ENCODE results near the gene ZSWIM3.

The ZSWIM3 gene

GRCh38 chr20:45918779-45919537, 61.5 kb downstream of the ZSWIM3 start:
- ATAC-seq, result no peak
- Mint-ChIP-seq H3K36me3 (no peaks in the 10 kb centered on the region), H3K4me3 (no peak overlapping the region), H3K27me3 (peaks cover 48% of the 10 kb centered on the region), H3K9me3 (no peaks in the 10 kb centered on the region), H3K27ac (no peak overlapping the region), H3K4me1 (peaks cover 6% of the 10 kb centered on the region)

GRCh38 chr20:45919542-45920399, 62.4 kb downstream of the ZSWIM3 start:
- peaks cover 1% of the 10 kb centered on the region for H3K4me1 Mint-ChIP-seq
- H3K4me3 Mint-ChIP-seq, result no peak overlapping the region
- H3K9me3 Mint-ChIP-seq, result no peaks in the 10 kb centered on the region
- H3K36me3 Mint-ChIP-seq, result no peaks in the 10 kb centered on the region
- peaks cover 48% of the 10 kb centered on the region for H3K27me3 Mint-ChIP-seq
- no peak for ATAC-seq
- no peak overlapping the region for H3K27ac Mint-ChIP-seq

GRCh38 chr20:45920462-45921336, 63.3 kb downstream of the ZSWIM3 start:
- ATAC-seq, result no peak

GRCh38 chr20:45921337-45922189, 64.1 kb downstream of the ZSWIM3 start:
- H3K27ac Mint-ChIP-seq, result no peak overlapping the region
- no peak for ATAC-seq

More at GRCh38 chr20:45920462-45921336, 63.3 kb downstream of the ZSWIM3 start:
- H3K4me3 Mint-ChIP-seq, result no peak overlapping the region
- peaks cover 43% of the 10 kb centered on the region for H3K27me3 Mint-ChIP-seq
- H3K4me1 Mint-ChIP-seq, result no peaks in the 10 kb centered on the region
- no peak overlapping the region for H3K27ac Mint-ChIP-seq
- no peaks in the 10 kb centered on the region for H3K9me3 Mint-ChIP-seq
- H3K36me3 Mint-ChIP-seq, result no peaks in the 10 kb centered on the region

GRCh38 chr20:45924391-45925261, 67.2 kb downstream of the ZSWIM3 start:
- H3K4me3 Mint-ChIP-seq, result no peak overlapping the region
- no peaks in the 10 kb centered on the region for H3K9me3 Mint-ChIP-seq
- no peak for ATAC-seq
- no peak overlapping the region for H3K27ac Mint-ChIP-seq
- H3K36me3 Mint-ChIP-seq, result no peaks in the 10 kb centered on the region
- H3K4me1 Mint-ChIP-seq, result no peaks in the 10 kb centered on the region
- H3K27me3 Mint-ChIP-seq, result peaks cover 26% of the 10 kb centered on the region

More at GRCh38 chr20:45921337-45922189, 64.1 kb downstream of the ZSWIM3 start:
- Mint-ChIP-seq H3K4me1 (no peaks in the 10 kb centered on the region), H3K27me3 (peaks cover 35% of the 10 kb centered on the region), H3K36me3 (no peaks in the 10 kb centered on the region), H3K9me3 (no peaks in the 10 kb centered on the region), H3K4me3 (no peak overlapping the region)

- H3K4me3 Mint-ChIP-seq, result no peak overlapping the region
- H3K4me1 Mint-ChIP-seq, result no peaks in the 10 kb centered on the region
- H3K36me3 Mint-ChIP-seq, result no peaks in the 10 kb centered on the region
- ATAC-seq, result no peak
- H3K27me3 Mint-ChIP-seq, result peaks cover 12% of the 10 kb centered on the region
- H3K9me3 Mint-ChIP-seq, result no peaks in the 10 kb centered on the region
- no peak overlapping the region for H3K27ac Mint-ChIP-seq
These were observed 68.5 kb downstream of the ZSWIM3 start for GRCh38 chr20:45925821-45926506.

- ATAC-seq, result no peak
- Mint-ChIP-seq H3K36me3 (no peaks in the 10 kb centered on the region), H3K4me3 (no peak overlapping the region), H3K27ac (no peak overlapping the region), H3K27me3 (peaks cover 5% of the 10 kb centered on the region), H3K4me1 (no peaks in the 10 kb centered on the region), H3K9me3 (no peaks in the 10 kb centered on the region)
These were observed 69.3 kb downstream of the ZSWIM3 start for GRCh38 chr20:45926731-45927070.

- Mint-ChIP-seq H3K27ac (no peak overlapping the region), H3K4me3 (no peak overlapping the region), H3K4me1 (no peaks in the 10 kb centered on the region), H3K27me3 (no peaks in the 10 kb centered on the region), H3K9me3 (no peaks in the 10 kb centered on the region), H3K36me3 (no peaks in the 10 kb centered on the region)
- ATAC-seq, result no peak
These were observed 69.9 kb downstream of the ZSWIM3 start for GRCh38 chr20:45927071-45927878.

Data from stimulated activated memory B cell treated with anti-CD40 and anti-IgM and Interleukin-4, amounts not matched to agents 10 μg/mL and 1 μg/mL and 100 μg/mL, for 72 hours (primary cell).